Frontal cortex (tissue), 4 donors: ENCODE results near the gene CCDC124. TPM values are rescaled to one million over a fixed set of nuclear protein-coding genes. Genes with fewer than 3 reads are reported as not detected.
"Not testable (repeated sequence)": the region's sequence is repeated elsewhere in the genome, so short reads cannot be mapped to it uniquely, and the experiment has no call there.

Experiments
- DNase-seq, 2 donors: peaks; one replicate each; pipeline ENCODE4 v3.0.0; 2012; ENCODE audit warnings: low spot score in 2 of 2
- FAIRE-seq: peaks from 2 replicates; lab custom pipeline; 2012; peaks lifted over from hg19 to GRCh38; lab: Jason Lieb, UNC
- total RNA-seq: library from RNA; depleted of rRNA; stranded (reverse); fragments of >200 nt; gene quantifications from one replicate; pipeline ENCODE4 v1.2.3, GENCODE V29; 2014
- donor health status: control.
- donor health status: control.
- donor health status: control.

CCDC124 gene, protein sequence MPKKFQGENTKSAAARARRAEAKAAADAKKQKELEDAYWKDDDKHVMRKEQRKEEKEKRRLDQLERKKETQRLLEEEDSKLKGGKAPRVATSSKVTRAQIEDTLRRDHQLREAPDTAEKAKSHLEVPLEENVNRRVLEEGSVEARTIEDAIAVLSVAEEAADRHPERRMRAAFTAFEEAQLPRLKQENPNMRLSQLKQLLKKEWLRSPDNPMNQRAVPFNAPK
- 15.5 TPM for total RNA-seq

- peak; percentile 90 to 94 for DNase-seq
- no peak for FAIRE-seq
These were observed at the start of gene CCDC124 for GRCh38 chr19:17932485-17933338. Gene CCDC124 (plus strand): TSS chr19:17933015. CDS start chr19:17936421, 3,406 bp downstream.

DNA sequence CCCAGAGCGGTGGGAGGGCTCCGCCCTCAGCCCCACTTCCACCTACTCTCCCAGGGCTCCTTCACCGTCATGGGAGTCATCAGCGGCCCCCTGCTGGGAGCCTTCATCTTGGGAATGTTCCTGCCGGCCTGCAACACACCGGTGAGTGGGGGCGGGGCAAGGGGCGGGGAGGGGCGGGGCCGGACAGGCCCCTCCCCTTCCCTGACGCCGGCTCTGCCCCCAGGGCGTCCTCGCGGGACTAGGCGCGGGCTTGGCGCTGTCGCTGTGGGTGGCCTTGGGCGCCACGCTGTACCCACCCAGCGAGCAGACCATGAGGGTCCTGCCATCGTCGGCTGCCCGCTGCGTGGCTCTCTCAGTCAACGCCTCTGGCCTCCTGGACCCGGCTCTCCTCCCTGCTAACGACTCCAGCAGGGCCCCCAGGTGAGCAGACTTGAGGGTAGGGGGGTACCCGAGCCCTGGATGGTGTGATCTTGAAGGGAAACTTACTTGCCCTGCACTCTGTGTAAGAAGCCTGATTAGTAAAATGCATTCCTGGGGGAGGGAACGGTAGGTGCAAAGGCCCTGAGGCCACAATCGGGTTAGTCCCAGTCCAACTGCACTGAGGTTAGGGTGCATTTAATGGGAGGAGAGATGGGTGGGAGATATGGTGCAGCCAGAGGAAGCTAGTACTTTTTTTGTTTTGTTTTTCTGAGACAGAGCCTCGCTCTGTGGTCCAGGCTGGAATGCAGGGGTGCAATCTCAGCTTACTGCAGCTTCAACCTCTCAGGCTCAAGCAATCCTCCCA, 49.0 kb upstream of the CCDC124 start:
- no peak for FAIRE-seq
- DNase-seq, result no peak

DNA sequence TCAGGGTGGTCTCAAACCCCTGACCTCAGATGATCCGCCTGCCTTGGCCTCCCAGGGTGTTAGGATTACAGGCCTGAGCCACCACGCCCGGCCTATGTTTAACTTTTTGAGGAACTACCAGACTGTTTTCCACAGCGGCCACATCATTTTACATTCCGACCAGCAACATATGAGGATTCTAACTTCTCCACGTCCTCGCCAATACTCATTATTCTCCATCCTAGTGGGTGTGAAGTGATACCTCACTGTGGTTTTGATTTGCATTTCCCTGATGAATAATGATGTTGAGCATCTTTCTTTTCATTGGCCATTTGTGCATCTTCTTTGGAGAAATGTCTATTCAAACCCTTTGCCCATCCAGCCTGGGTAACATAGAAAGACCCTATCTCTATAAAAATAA, 46.3 kb upstream of the CCDC124 start:
- no peak for FAIRE-seq
- no peak for DNase-seq

GRCh38 chr19:17887221-17887620, 45.6 kb upstream of the CCDC124 start:
- FAIRE-seq, DNase-seq: not testable (repeated sequence)

DNA sequence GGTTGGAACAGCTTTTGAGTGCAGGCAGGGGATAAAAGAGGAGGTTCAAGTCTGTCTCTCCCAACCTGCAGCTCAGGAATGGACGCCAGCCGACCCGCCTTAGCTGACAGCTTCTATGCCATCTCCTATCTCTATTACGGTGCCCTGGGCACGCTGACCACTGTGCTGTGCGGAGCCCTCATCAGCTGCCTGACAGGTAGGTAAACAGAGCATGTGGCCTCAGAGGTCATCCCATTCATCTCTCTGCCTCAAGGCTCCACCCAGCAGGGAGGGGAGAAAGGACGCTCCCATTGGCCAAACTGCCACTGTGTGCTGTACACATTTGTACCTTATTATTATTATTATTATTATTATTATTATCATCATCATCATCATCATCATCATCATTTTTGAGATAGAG, 44.6 kb upstream of the CCDC124 start:
- FAIRE-seq, result no peak
- DNase-seq, result no peak

DNA sequence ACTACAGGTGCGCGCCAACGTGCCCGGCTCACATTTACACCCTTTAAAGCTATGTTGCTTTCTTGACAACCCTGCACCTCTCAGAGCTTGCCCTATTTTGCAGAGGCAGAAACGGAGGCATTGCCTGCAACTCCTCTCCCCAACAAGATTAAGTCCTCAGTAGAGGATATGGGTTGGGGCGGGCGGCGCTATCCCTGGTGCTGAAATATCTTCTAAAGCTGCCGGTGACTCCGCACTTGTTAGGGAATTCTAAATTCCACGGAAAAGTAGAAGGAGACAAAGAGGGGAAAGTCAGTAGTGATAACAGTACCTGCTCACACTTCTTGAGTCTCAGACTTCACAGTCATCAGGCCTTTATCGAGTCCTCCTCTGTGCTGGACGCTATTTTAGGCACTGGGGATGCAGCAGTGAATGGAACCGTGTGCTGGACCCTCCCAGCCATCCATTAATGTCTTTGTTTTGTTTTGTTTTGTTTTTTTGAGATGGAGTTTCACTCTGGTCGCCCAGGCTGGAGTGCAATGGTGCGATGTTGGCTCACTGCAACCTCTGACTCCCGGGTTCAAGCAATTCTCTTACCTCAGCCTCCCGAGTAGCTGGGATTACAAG, 43.1 kb upstream of the CCDC124 start:
- FAIRE-seq (no peak), DNase-seq (no peak)

- FAIRE-seq (no peak), DNase-seq (no peak)
These were observed 39.0 kb upstream of the CCDC124 start for GRCh38 chr19:17893766-17894165.

DNA sequence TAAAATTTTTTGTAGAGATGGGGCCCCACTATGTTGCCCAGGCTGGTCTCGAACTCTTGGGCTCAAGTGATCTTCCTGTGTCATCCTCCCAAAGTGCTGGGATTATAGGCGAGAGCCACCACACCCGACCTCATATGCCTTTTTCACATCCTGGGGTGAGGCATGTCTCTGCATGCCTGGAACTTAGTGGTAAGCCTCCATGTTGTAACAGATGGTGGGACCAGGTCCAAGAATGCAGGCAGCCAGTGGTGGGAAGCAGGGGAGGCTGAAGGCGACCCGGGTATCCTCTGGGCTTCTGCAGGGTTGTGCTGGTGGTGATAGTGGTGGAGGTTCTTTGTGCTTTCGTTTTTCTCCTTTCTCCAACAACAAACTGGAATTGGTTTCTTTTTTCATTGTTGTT, 30.1 kb upstream of the CCDC124 start:
- DNase-seq, result no peak

DNA sequence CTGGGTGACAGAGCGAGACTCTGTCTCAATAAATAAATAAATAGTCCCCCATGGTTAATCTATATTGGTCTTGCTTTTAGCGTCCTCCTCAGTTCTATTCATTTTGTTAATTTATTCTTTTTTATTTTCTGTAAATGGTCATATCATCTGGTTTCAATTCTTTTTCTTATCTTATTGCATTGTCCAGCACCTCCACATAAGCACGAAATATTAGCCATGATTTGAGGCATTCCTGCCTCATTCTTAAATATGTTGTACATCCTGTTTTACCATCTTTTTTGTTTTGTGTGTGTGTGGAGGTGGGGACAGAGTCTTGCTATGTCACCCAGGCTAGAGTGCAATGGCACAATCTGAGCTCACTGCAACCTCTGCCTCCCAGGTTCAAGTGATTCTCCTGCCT, 24.6 kb upstream of the CCDC124 start:
- FAIRE-seq, result no peak
- DNase-seq, result no peak

More for the DNA sequence above, 30.1 kb upstream of the CCDC124 start:
- FAIRE-seq, result no peak

DNA sequence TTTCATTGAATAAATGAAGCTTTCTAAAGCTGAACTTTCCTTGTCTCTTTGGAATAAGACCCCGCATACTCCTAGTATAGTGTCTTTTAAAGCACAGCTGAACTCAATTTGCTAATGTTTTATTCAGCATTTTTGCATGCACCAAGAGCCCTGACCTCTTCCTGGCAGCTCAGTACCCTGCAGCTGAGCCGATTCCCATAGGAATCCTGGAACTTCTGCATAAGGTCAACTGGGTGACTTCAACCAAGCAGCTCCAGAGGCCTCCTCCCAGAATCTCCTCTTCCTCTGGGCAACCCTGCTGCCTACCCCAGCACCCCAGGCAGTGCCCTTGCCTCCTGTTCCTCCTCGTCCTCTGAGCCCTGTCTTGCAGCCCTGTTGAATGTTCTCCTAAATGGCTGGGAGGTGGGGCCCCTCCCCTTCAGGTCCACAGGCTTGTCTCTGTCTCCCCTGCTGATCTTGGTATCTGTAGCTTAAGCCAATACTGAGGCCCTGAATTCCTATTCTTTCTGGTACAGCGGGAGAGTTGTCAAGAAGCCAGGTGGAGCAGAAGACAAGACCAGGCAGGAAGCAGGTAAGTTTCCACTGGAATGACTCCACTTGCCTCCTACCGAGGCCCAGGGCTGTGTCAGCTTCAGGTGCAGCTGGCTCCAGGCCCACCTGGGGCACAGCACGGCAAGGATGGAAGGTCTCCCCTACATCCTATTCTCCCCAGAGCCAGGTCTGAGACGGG, 23.6 kb upstream of the CCDC124 start:
- DNase-seq, result no peak
- no peak for FAIRE-seq

- DNase-seq, result no peak
These were observed 21.9 kb upstream of the CCDC124 start for GRCh38 chr19:17910791-17911360.

GRCh38 chr19:17915940-17916593, 16.7 kb upstream of the CCDC124 start:
- DNase-seq (no peak), FAIRE-seq (no peak)

More at GRCh38 chr19:17910791-17911360, 21.9 kb upstream of the CCDC124 start:
- FAIRE-seq, result no peak

- DNase-seq, FAIRE-seq: not testable (repeated sequence)
These were observed 14.7 kb upstream of the CCDC124 start for GRCh38 chr19:17918151-17918550.

DNA sequence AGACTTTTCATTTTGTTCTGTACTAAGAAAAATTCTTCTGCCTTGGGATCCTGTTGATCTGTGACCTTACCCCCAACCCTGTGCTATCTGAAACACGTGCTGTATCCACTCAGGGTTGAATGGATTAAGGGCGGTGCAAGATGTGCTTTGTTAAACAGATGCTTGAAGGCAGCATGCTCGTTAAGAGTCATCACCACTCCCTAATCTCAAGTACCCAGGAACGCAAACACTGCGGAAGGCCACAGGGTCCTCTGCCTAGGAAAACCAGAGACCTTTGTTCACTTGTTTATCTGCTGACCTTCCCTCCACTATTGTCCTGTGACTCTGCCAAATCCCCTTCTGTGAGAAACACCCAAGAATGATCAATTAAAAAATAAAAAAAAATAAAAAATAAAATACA, 13.7 kb upstream of the CCDC124 start:
- DNase-seq, FAIRE-seq: not testable (repeated sequence)

- FAIRE-seq (no peak), DNase-seq (no peak)
These were observed 12.3 kb upstream of the CCDC124 start for GRCh38 chr19:17920527-17920926.

DNA sequence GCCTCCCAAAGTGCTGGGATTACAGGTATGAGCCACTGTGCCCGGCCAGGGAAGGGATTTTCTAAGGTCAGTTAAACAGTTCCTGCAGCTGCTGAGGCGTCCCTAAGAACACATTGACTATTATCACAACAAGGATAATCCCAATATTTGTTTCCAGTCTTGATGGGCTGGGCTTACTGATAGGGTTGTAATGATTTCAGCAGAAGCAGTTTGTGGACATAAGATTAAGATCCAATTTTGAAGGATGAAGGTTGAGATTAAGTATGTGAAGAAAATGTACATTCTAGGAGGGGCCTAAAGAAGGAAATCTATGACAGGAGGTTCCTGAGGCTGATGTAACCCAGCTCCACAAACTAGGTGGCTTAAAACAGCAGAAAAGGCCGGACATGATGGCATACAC, 10.7 kb upstream of the CCDC124 start:
- DNase-seq (no peak), FAIRE-seq (no peak)

- no peak for DNase-seq
- no peak for FAIRE-seq
These were observed 6.8 kb upstream of the CCDC124 start for GRCh38 chr19:17926044-17926443.

- FAIRE-seq (no peak), DNase-seq (no peak)
These were observed 3.8 kb upstream of the CCDC124 start for GRCh38 chr19:17929056-17929455.
